WTC11 (cell line): ENCODE results near the gene GALNTL6.

Source experiments
- FOXJ3 ChIP-seq: sonication (generic); formaldehyde crosslinking; IDR thresholded peaks from 2 replicates; pipeline ENCODE4 v1.9.0; 2021; ENCODE audit warnings: missing genetic modification reagents, mild to moderate bottlenecking, borderline replicate concordance
- TF ChIP-seq, protein P1 (sequence below): sonication (generic); formaldehyde crosslinking; IDR thresholded peaks from 2 replicates; pipeline ENCODE4 v1.8.0; 2022; ENCODE audit warnings: mild to moderate bottlenecking, missing genetic modification reagents
- TF ChIP-seq, protein P2 (sequence below): fragments of 200-600 bp; IDR thresholded peaks from 2 replicates; pipeline ENCODE4 v1.8.0; 2022; ENCODE audit warnings: antibody characterized with exemption
- TF ChIP-seq, protein P3 (sequence below): sonication (generic); formaldehyde crosslinking; IDR thresholded peaks from 2 replicates; pipeline ENCODE4 v1.8.0; 2022; ENCODE audit warnings: missing genetic modification reagents

DNA sequence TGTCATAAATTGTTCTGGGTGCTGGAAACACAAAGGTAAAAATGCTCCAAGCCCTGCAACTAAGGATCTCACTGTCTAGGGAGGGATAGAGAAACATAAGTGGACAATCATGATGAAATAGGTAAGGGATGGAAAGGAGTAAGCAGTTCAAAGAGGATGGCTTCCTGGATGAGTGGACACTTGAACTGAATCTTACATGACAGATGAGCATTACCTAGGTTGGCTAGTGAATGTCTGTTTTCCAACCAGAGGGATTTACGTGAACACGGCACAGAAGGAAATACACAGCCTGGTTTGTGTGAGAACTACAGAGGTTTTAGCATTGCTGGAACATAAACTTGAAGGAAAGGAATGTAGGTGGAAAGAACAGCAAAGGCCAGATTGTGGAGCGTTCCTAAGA, 1205.2 kb downstream of the GALNTL6 start:
- TF ChIP-seq, protein P1, sequence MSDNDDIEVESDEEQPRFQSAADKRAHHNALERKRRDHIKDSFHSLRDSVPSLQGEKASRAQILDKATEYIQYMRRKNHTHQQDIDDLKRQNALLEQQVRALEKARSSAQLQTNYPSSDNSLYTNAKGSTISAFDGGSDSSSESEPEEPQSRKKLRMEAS (CRISPR knock-in tag), result no peak
- no peak for TF ChIP-seq FOXJ3 (CRISPR knock-in tag)
- TF ChIP-seq, protein P2, sequence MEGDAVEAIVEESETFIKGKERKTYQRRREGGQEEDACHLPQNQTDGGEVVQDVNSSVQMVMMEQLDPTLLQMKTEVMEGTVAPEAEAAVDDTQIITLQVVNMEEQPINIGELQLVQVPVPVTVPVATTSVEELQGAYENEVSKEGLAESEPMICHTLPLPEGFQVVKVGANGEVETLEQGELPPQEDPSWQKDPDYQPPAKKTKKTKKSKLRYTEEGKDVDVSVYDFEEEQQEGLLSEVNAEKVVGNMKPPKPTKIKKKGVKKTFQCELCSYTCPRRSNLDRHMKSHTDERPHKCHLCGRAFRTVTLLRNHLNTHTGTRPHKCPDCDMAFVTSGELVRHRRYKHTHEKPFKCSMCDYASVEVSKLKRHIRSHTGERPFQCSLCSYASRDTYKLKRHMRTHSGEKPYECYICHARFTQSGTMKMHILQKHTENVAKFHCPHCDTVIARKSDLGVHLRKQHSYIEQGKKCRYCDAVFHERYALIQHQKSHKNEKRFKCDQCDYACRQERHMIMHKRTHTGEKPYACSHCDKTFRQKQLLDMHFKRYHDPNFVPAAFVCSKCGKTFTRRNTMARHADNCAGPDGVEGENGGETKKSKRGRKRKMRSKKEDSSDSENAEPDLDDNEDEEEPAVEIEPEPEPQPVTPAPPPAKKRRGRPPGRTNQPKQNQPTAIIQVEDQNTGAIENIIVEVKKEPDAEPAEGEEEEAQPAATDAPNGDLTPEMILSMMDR, result no peak
- TF ChIP-seq, protein P3, sequence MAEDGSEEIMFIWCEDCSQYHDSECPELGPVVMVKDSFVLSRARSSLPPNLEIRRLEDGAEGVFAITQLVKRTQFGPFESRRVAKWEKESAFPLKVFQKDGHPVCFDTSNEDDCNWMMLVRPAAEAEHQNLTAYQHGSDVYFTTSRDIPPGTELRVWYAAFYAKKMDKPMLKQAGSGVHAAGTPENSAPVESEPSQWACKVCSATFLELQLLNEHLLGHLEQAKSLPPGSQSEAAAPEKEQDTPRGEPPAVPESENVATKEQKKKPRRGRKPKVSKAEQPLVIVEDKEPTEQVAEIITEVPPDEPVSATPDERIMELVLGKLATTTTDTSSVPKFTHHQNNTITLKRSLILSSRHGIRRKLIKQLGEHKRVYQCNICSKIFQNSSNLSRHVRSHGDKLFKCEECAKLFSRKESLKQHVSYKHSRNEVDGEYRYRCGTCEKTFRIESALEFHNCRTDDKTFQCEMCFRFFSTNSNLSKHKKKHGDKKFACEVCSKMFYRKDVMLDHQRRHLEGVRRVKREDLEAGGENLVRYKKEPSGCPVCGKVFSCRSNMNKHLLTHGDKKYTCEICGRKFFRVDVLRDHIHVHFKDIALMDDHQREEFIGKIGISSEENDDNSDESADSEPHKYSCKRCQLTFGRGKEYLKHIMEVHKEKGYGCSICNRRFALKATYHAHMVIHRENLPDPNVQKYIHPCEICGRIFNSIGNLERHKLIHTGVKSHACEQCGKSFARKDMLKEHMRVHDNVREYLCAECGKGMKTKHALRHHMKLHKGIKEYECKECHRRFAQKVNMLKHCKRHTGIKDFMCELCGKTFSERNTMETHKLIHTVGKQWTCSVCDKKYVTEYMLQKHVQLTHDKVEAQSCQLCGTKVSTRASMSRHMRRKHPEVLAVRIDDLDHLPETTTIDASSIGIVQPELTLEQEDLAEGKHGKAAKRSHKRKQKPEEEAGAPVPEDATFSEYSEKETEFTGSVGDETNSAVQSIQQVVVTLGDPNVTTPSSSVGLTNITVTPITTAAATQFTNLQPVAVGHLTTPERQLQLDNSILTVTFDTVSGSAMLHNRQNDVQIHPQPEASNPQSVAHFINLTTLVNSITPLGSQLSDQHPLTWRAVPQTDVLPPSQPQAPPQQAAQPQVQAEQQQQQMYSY (CRISPR knock-in tag), result no peak
